C4-2B (cell line): ENCODE results near the gene GNG3.

ENCODE experiments used
- H3K27ac ChIP-seq: fragments of 450-650 bp; 2 replicates; pipeline ENCODE4 v1.5.1; 2017
- ZFX ChIP-seq: fragments of 450-650 bp; IDR thresholded peaks from 2 replicates; pipeline ENCODE4 v1.6.1; 2017
- TF ChIP-seq, protein P1 (sequence below): fragments of 450-650 bp; conservative IDR thresholded peaks from 2 replicates; pipeline ENCODE4 v1.5.1; 2017; ENCODE audit warnings: mild to moderate bottlenecking

The GNG3 gene

DNA sequence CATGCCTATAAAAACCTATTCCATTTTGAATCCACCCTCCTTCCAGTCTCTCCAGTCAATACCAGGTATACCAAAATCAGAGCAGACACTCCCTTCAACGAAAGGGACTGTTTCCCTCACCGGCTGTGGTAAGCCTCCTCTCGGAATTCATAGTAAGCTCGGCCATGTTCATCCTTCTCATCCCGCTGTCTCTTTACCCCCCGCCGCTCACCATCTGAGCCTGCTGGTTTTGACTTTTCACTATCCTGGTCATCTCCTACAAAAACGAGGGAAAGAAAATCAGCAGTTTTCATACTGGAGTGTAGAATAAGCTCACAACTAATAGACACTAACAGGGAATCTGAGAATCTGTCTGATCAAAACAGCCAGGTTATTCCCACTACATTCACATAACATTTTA lies 16.7 kb downstream of the GNG3 start:
- TF ChIP-seq ZFX = no peak
- TF ChIP-seq, protein P1, sequence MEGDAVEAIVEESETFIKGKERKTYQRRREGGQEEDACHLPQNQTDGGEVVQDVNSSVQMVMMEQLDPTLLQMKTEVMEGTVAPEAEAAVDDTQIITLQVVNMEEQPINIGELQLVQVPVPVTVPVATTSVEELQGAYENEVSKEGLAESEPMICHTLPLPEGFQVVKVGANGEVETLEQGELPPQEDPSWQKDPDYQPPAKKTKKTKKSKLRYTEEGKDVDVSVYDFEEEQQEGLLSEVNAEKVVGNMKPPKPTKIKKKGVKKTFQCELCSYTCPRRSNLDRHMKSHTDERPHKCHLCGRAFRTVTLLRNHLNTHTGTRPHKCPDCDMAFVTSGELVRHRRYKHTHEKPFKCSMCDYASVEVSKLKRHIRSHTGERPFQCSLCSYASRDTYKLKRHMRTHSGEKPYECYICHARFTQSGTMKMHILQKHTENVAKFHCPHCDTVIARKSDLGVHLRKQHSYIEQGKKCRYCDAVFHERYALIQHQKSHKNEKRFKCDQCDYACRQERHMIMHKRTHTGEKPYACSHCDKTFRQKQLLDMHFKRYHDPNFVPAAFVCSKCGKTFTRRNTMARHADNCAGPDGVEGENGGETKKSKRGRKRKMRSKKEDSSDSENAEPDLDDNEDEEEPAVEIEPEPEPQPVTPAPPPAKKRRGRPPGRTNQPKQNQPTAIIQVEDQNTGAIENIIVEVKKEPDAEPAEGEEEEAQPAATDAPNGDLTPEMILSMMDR = no peak
- H3K27ac ChIP-seq = no peak overlapping the region

DNA sequence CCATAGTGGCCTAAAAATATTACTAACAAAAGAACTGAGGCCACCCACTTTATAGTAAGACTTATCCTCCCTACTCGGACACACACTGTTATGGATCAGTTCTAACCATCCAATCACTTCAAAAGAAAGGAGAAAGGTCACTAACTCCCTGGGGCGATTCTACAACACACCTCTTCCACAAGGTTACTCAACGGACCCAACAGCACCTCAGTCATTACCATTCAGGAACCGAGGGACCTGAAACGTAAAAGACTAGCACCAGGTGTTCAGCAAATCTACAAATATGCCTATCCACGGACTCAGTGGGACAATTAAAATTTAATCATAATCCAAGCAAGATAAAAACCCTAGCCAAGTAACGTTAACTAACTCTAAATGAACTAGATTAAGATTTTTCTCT lies 18.2 kb downstream of the GNG3 start:
- peak overlapping the region; percentile 97 for H3K27ac ChIP-seq
- TF ChIP-seq, protein P1 = no peak
- TF ChIP-seq ZFX = no peak

DNA sequence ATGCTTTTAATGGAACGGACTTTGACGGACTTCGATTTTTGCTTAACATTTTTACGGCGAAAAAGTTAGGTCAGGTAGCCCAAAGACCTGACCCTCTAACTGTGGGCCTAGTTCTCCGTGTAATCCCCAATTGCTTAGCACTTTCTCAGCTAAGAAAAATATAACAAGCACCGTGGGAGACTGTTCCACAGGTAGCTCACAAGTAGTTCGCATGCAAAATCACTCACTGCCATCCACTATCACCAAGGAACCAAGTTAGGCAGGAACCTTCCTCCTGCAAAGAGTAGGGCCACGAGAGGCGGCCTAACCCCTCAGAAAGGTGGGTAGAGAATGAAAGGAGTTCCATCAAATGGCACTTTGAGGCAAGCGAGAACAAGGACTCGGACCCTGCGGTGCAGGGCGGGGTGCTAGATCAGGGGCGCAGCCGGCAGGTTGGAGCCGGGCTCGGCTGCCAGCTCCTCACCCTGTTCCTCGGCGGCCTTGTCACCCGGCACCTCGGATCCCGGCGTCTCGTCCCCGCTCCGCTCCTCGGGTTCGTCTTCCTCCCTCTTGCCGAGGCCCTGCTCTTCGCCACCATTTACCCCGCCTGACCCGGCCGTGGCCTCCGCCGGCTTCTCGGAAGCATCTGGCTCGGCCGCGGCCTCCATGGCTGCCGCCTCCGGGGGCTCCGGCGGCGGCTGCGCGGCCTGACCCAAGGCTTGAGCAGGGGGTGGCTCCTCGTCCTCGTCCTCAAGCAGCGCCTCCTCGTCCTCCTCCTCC lies 18.9 kb downstream of the GNG3 start:
- peak overlapping the region; percentile 97 for H3K27ac ChIP-seq
- TF ChIP-seq ZFX = no peak
- TF ChIP-seq, protein P1 = no peak

DNA sequence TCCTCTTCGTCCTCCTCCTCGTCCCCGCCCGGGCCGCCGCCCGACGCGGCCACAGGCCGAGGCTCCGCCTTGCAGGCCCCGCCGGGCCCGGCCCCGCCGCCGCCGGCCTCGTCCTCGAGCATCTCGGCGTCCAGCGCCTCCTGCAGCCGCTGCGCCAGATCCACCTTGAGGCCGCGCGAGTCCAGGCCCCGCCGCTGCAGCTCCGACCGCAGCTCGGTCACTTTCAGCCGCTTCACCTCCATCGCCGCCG lies 19.4 kb downstream of the GNG3 start:
- H3K27ac ChIP-seq = peak overlapping the region; percentile 97
- TF ChIP-seq, protein P1 = no peak
- TF ChIP-seq ZFX = peak; percentile 98

DNA sequence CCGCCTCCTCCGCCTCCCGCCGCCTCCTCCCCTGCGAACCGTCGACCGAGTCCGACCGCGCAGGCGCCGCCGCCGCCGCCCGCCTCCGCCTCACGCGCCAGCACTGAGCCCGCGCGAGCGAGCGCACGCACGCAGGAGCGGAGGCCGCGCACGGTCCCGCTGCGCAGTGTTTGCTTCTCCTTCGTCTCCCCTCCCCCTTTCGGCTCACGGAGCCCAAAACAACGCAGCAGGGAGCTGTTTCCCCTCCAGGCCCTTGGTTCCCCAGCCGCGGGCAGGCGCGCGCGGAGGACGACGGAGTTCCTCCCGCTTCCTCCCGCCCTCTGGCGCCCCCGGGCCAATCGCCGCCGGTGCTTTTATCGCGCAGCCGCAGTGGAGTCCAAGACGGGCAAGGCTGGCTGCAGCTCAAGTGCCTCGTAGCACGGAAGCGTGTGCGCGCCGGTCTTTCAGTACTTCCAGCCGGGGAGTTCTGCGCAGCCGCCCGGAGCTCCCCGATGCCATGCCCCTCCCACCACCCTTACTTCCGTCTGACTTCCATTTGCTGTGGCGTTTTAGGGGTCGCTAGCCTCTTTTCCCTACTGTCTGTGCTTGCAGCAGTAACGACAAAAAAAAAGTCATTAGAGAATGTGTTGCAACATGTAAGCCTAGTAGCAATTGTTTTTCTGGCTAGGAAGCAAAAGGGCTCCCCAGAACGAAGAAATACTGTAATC lies 19.8 kb downstream of the GNG3 start, which contains the start of gene HNRNPUL2:
Gene HNRNPUL2, minus strand, starts transcription at position 293 of the 707 bp plus-strand sequence. CDS start 301 bp downstream, outside the sequence.
- H3K27ac ChIP-seq = peak within 1 kb of the TSS; percentile 97
- TF ChIP-seq, protein P1 = no peak
- TF ChIP-seq ZFX = peak; percentile 61

DNA sequence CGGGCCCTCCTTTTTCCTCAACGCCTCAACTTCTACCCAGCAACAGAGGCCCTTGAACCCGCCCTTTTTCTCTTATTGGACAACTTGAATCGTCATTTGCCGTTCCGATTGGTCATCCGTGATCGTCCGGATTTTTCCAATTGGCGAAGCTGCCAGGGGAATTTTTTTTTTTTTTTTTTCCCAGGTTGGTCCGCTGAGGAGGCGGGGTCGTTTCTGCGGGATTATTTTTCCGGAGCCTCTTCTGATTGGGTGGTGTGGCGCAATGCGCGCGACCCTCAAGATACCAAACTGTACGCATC lies 20.3 kb downstream of the GNG3 start:
- peak overlapping the region; percentile 97 for H3K27ac ChIP-seq
- TF ChIP-seq, protein P1 = no peak
- TF ChIP-seq ZFX = no peak

DNA sequence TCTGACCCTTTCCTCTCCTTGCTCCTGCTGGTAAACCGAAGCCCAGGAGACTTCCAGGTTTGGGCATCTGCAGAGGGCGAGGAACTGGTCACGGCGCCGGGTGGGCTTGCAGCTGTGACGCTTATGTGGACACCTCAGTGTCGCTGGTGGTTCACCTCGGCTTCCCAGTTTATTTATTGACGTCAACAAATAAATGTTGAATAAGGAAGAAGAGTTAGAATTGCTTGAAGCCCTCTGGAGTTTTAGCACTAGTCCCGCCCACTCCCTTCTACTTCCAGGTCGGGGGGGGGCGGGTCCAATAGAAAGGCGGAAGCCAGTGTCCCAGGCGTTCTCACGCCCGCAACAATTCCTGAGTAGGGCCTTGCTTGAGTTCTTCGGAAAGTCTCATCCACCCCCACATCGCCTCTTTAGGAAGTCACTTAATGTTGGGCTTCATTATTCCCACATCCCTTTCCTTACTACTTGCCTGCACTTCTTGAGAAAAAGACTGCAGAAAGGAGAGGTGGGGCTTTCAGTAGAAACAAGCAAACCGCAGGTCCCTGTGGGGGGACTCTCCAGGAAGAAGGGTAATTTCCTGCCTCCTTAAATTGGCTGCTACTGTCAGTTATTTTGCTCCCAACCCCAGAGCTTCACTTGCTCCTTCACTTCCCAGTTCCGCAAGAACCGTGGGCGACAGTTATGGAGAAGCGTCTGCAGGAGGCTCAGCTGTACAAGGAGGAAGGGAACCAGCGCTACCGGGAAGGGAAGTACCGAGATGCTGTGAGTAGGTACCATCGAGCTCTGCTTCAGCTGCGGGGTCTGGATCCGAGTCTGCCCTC lies 20.9 kb downstream of the GNG3 start, which contains the start of gene TTC9C:
Gene TTC9C, plus strand, starts transcription at position 316 of the 818 bp plus-strand sequence. Its CDS starts 363 bp downstream, at position 679.
- peak within 1 kb of the TSS; percentile 97 for H3K27ac ChIP-seq
- TF ChIP-seq ZFX = no peak; the same call in 1 of the 2 replicates
- TF ChIP-seq, protein P1 = no peak

DNA sequence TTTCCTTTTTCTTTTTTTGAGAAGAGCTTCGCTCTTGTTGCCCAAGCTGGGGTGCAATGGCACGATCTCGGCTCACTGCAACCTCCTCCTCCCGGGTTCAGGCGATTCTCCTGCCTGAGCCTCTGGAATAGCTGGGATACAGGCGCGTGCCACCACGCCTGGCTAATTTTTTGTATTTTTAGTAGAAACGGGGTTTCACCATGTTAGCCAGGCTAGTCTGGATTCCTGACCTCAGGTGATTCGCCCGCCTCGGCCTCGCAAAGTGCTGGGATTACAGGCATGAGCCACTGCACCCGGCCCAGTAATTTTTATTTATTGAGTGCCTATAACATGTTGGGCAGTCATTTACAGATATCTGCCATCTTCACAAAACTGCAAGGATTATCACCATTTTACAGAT lies 22.6 kb downstream of the GNG3 start:
- H3K27ac ChIP-seq = peak overlapping the region; percentile 97
